ENCODE data around the gene PRKRA. TPM values are rescaled to one million over a fixed set of nuclear protein-coding genes. Genes with fewer than 3 reads are reported as not detected.

PRKRA gene
- total RNA-seq = 45.4 TPM

DNA sequence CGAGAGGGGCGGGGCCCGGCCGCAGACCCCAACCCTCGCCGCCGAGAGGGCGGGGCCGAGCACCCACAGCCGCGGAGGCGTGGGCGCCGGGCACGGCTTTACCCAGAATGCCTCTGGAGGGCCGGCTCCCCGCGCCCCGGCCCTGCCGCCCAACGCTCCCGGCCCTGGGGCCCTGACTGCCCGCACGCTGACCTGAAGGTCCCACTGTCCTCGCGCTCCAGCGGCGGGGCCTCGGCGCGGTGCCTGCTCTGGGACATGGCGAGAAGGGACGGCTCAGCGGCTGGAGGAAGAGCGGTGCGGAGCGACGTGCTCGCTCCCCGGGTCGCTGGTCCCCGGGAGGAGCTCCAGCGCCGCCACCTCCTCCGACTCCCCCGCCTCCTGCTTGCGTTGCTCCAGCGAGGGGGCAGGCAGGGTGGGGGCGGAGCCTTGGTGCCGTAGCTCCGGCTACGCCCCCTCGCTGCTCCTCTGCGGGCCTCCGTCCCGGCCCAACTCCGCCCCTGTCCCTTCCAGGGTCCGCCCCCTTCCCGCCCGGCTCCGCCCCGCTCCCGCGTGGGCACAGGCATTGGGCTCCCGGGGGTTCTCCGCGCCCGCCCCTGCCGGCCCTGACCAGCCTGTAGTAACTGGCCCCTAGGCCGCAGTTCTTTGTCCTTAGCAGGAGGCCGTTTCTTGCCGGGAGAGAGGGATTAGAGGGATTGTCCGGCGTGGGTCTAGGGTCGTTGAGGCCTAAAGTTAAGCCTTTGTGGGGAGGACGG, at the start of gene PRKRA, which contains the start of gene PJVK:
Gene PRKRA, minus strand, starts transcription at position 402 of the 752 bp plus-strand sequence. Its CDS starts 145 bp downstream, at position 257.
Gene PJVK, plus strand, starts transcription at position 605 of the 752 bp plus-strand sequence. CDS start 2,032 bp downstream, outside the sequence.
- ATAC-seq = peak; percentile 99
- intact Hi-C loops (cut with DNase I) = no loop called here

DNA sequence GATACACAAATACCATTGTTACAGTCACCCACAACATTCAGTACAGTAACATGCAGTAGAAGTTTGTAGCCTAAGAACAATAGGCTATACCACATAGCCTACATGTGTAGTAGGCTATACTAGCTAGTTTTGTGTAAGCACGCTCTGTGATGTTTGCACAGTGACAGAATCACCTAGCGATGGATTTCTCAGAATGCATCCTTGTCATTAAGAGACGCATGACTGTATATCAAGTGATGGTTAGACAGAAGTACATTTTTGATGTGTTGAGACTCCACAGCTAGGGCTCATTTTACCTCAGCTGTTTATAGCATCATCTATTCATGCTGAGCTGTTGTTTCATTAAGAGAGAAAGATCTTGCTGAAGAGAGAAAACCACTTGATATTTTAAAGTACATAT, 48.7 kb upstream of the PRKRA start:
- no peak for ATAC-seq
- intact Hi-C loops (cut with DNase I) = no loop called here
- DNase-seq (ENCODE audit: low spot score) = no peak

More for the DNA sequence above, at the start of gene PRKRA, which contains the start of gene PJVK:
- DNase-seq (ENCODE audit: low spot score) = peak; percentile 99

DNA sequence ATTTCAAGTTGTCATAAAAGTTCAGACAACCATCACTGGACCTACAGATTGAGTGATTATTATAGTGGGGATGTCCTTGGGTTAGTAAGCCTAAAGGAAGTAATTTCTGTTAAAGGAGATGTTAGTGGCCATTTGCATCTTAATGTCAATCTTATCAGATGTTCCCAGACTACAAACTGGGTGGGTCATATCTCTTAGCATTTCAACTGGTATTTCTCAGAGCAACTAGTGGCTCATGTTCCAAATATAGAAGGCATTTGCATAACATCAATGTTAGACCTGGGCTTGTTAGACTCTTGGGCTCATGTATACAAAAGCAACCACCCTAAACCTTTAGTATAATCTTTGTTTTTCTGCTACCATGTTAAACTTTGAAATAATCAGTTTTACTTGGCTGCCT, 47.2 kb upstream of the PRKRA start:
- intact Hi-C loops (cut with DNase I) = no loop called here
- no peak for DNase-seq (ENCODE audit: low spot score)
- no peak for ATAC-seq

DNA sequence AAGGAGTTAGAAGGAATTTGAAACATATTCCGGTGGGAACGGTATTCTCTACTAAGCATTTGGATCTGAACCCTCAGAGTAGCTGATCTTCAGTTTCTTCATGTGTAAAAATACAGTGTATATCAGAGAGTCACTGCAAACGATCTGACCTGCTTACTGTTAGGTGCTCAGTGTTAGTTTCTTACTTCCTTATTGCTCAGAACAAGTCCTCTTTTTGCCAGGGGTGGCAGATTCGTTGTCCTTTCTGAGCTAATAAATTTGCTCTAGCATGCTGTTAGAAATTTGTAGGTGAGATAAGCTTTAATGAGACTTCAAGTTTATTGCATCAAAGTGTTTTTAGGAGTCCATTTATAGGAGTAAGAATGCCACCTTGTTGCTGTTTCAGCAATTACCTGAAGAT, 45.1 kb upstream of the PRKRA start:
- ATAC-seq (no peak), DNase-seq (ENCODE audit: low spot score) (no peak)
- intact Hi-C loops (cut with DNase I) = no loop called here

DNA sequence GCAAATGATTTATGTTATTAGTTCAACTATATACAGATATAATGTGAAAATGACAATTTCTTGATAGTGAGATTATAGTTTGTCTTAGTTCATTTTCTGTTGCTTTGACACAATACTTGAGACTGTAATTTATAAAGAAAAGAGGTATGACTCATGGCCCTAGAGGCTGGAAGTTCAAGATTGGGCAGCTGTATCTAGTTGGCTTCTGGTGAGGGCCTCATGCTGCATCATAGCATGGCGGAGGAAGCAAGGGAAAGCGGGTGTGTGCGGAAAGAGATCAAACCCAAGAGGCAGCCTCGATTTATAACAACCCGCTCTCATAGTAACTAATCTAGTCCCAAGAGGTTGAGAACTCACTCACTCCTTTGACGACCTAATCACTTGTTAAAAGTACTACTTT, 40.6 kb upstream of the PRKRA start:
- ATAC-seq (no peak), DNase-seq (ENCODE audit: low spot score) (no peak)
- intact Hi-C loops (cut with DNase I) = no loop called here

DNA sequence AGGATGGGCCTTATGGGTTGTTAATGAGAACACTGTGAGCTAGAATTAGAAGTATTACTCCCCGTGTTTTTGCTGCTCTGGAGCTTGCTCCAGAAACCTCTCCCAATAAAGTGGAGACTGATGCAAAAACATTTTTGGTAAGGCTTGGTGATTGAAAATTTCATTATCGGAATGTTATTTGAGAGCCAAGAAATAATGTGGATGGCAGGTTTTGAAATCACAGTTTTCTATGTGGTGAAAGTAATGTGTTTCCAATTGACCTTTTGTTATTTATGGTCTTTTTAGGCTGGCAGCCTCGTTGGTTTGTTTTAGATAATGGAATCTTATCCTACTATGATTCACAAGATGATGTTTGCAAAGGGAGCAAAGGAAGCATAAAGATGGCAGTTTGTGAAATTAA, 34.4 kb upstream of the PRKRA start:
- ATAC-seq (no peak), DNase-seq (ENCODE audit: low spot score) (no peak)
- intact Hi-C loops (cut with DNase I) = no loop called here

DNA sequence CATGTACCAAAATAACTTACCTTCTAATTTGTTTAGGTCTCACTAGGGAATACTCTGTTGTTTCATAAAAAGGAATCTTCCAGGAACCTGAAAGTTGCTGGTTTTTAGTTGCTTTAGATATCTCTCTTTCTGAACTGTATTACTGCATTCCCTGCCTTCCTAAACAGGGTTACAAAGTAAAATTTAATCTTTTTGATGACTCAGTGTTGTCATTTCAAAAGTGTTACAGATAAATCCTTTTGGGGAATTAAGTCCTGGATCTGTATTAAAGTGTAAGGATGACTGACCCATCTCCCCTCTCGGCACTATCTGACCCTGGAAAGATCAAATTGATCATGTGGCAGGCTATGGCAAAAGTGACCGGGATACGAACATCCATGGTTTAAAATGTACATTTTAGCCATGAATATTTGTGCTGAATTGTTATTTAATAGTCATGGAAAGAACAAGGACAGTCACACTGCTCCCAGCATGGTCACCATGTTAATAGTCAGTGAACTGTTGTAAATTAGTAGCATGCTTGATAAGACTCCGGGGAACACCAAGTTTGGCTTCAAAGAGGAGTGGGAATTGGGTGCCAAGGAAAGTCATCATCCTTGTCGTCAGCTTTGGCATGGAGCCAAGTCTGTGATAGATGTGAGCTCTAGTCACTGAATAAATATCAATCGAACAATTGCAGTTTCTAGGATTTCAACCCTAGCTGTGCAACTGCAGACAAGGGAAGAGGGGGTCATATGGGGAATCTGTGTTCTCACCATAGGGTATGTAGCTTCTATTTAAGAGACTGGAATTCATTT, 33.5 kb upstream of the PRKRA start:
- DNase-seq (ENCODE audit: low spot score) = peak; percentile 64
- ATAC-seq = no peak
- intact Hi-C loops (cut with DNase I) = no loop called here

DNA sequence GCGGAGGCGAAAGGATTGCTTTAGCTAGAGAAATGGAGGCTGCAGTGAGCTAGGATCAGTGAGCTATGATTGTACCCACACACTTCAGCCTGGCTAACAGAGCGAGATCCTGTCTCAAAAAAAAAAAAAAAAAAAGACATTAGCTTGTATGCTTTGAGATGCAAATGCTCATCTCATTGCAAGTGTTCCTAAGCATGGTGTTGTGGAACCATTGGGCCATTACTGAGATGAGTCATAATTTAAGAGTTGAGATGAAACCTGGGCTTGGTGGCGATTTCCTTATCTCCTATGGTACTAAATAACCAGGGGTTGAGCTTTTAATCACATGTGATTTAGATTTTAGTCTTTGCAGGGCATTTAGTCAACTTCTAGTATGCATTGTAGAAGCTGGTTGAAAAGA, 31.5 kb upstream of the PRKRA start:
- no peak for ATAC-seq
- no peak for DNase-seq (ENCODE audit: low spot score)
- intact Hi-C loops (cut with DNase I) = no loop called here

DNA sequence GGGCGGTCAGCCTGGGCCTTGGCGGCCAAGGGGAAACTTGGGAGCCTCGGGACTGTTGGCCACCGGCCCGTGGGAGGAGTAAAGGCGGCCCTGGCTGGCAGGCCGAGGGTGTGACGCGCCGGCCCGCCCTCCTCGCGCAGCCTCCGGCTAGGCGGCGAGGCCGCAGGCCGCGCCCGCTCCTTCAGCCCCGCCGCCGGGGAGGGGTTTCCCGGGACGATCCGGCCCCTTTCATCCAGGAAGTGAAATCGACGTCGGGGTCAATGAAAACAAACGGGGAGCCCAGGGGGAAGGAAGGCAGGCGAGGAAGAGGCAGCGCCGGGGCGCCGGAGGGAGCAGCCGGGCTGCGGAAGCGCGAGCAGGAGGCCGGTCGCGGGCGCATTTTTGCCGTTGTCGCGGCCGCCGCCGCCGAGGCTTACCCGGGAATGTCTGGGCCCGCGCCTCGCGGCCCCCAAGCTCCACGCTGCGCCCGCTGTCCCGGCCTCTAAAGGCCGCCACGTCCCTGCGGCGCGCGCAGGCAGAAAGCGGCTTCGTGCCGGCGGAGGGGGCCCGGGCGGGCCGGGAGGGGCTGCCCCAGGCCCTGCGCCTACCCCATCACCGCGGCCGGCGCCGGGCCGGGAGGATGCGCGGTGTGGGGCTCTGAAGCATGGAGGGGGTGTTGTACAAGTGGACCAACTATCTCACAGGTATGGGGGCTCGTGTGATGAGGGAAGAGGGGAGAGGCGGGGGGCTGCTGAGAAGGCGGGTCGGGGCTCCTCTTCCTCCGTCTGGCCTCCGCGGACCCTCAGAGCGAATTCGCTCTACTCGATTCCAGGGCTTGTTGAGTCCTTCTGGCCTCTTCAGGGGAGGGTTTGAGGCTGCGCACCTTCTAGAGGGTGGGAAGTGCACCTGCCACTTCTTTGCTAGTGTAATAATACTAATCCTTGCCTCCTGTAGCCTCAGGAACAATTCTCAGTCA, 29.5 kb upstream of the PRKRA start, which contains the start of gene PLEKHA3:
Gene PLEKHA3, plus strand, starts transcription at position 231 of the 955 bp plus-strand sequence. Its CDS starts 413 bp downstream, at position 644.
- peak; percentile 94 for ATAC-seq
- intact Hi-C loops (cut with DNase I) = no loop called here
- peak; percentile 99 for DNase-seq (ENCODE audit: low spot score)

DNA sequence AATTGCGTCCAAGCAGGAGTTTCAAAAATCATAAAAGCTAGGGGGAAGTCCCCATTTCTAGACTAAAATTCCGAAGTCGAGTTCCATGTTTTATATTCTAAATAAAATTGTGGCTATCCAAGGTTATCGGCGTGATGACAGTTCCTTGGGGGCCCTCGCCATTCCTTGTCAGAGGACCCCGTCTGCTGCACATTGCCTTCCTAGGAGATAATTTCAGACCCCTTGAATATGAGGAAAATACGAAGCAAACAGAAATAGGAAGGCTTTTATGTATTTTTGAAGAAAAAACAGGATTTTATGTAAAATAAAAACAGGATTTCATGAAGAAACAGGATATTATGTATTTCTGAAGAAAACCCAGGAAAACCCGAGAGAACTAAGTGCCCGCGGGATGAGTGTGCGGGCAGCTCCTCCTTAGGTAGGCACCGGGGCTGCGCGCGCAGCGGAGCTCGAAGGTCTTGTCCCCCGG, 28.8 kb upstream of the PRKRA start:
- ATAC-seq (no peak), DNase-seq (ENCODE audit: low spot score) (no peak)
- intact Hi-C loops (cut with DNase I) = no loop called here

DNA sequence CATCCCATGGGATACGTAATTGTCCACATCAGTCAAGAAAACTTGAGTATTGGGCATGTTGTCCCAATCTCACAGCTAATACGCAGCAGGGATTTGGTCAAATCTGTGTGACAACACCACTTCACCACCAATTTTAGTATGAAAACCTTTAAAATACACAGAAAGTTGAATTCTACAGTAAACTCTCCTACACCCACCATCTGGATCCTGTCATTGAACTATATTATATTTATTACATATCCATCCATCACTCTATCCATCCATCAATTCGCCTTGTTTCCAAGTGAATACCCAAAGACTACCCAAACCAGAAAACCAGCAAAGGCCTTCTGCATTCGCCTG, 28.3 kb upstream of the PRKRA start:
- intact Hi-C loops (cut with DNase I) = no loop called here

DNA sequence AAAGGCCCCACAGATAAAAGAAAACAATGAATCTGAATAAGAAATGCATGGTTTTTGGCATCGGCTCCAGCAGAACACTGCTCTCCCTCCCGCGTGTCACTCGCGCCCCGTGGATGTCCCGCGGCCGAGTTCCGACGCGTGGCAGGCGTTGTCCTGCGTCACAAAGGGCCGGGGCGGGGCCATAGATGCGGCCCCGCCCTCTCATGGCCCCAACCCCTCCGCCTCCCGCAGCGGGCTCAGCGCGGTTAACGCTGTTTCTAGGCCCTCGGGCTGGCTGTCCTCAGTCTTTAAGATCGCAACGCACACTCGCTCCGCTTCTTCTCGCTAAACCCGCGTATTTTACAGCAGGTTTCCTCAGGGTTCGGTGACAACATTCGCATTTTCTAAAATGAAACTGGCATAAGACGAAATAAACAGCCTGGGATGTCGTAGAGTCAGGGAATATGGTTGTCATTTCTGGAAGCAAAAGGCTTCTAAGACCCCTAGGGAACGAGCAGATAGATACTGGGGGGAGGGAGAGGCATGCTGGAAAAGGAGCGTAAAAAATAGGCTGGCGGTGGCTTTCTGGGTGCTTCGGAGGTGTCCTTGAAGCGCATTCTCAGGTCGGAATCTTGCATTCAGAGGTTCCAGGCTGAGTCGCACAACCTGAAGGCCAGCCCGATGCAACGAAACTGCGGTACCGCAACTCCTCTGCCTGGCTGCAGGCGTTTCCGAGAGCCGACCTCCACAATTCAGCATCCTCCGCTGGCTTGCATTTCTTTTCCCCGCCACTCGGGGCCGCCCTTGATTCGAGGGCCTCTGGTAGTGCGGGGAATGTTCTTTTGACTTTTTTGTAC, 27.7 kb upstream of the PRKRA start, which contains the start of gene FKBP7:
Gene FKBP7, minus strand, starts transcription at position 162 of the 836 bp plus-strand sequence. Its CDS starts 101 bp downstream, at position 61.
- intact Hi-C loops (cut with DNase I) = no loop called here
- peak; percentile 94 for DNase-seq (ENCODE audit: low spot score)
- ATAC-seq = peak; percentile 96

More for the DNA sequence above, 28.3 kb upstream of the PRKRA start:
- DNase-seq (ENCODE audit: low spot score) (no peak), ATAC-seq (no peak)

DNA sequence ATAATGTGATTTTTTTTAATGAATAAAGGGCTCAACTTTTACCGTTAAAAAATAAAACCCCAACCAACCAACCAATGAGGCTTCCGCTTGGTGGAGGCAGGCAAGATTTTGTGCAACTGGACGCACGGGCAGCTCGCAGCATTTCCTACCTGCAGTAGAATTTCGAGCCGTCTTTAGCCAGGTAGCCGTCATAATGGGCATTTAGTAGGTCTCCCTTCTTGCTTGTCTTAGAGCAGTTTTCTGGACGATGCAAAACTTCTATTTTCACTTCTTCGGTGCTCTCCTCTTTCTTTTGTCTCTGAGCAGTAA, 27.1 kb upstream of the PRKRA start:
- ATAC-seq (no peak), DNase-seq (ENCODE audit: low spot score) (no peak)
- intact Hi-C loops (cut with DNase I) = no loop called here

DNA sequence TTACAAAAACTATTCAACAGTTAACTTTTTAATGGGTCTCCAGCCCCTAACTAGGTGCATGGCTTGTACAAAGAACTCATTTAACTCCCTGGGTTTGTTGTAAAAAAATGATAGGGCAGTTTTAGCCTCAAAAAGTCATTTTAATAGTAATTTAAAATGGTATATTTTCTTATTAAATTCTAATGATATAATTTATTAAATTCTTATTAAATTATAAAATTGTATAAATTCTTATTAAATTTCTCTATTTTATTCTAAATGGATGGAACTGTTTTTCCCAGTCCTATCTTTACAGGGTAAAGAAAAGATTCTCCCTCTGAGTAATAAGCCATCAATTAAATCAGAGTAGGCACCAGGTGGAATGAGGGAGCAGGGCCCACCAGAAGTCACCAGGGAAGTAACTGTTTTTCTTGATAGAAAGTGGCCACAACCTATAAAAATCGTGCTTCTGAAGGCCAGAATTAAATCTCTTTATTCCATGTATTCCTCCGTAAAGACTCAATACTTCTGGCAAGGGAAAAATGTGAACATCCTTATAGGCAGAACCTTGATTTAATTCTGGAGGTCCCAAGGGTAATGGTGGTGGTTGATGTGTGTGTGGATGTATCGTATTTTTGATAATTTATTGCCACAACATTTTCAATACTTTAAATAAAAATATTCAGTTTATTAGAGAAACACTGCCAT, 26.6 kb upstream of the PRKRA start:
- no peak for ATAC-seq
- DNase-seq (ENCODE audit: low spot score) = no peak
- intact Hi-C loops (cut with DNase I) = no loop called here

DNA sequence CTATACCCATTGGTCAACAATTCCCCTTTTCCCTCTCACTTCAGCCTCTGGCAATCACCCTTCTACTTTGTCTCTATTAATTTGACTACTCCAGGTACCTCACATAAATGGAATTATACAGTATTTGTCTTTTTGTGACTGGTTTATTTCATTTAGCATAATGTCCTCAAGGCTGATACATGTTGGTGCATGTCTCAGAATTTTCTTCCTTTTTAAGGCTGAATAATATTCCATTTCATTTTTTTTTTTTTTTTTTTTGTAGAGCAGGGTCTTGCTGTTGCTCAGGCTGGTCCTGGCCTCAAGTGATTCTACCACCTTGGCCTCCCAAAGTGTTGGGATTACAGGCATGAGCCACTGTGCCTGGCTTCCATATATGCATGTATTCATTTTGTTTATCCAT, 25.5 kb upstream of the PRKRA start:
- ATAC-seq = no peak
- intact Hi-C loops (cut with DNase I) = no loop called here
- no peak for DNase-seq (ENCODE audit: low spot score)

DNA sequence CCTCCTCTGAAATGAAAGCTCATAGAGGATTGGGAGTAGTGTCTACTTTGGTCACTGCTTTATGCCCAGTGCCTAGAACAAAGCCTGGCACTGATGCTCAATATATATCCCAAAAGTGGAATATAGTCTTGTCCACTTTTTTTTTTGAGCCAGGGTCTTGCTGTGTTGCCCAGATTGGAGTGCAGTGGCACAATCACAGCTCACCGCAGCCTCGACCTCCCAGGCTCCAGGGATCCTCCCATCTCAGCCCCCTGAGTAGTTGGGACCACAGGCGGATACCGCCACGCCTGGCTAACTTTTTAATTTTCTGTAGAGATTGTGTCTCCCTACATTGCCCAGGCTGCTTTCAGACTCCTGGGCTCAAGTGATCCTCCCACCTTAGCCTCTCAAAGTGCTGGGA, 23.6 kb upstream of the PRKRA start:
- intact Hi-C loops (cut with DNase I) = no loop called here
- DNase-seq (ENCODE audit: low spot score) = no peak
- no peak for ATAC-seq

DNA sequence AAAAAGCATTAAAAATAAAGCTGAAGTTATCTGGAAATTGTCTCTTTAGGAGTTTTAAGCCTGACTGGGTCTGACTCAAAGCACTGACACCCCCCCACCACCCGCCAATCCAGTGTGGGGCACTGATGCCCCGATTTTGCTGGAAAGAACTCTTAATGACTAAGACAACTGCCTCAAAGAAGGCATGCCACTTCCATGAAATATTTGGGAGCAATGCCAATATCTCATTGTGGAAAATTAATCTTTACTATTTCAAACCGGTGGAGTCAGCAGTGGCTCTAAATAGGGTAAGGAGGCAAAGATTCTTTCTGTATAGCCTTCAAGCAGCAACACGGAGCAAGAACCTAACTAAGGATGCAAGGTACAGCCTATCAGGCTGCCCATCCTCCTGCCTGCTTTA, 23.0 kb upstream of the PRKRA start:
- ATAC-seq = no peak
- no peak for DNase-seq (ENCODE audit: low spot score)
- intact Hi-C loops (cut with DNase I) = no loop called here

DNA sequence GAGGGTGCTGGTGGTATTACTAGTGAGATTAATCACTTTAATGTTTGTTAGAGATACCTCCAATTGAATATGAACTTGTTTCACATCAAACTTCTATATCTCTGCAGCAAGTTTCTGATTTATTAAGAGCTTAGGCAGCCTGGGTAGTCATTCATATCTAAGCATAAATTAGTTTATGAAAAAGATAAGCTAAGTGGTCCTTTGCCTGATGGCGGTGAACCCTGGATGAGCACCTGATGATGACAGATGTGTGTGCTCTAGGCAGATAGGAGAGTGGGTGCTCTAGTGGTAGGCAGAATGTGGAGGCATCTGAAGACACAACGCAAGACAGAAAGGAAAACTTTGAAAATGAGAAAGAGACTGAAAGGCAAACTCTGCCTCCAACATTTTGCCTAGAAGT, 22.4 kb upstream of the PRKRA start:
- intact Hi-C loops (cut with DNase I) = no loop called here
- no peak for ATAC-seq
- DNase-seq (ENCODE audit: low spot score) = no peak

All from sciatic nerve (tissue), 2 donors.